Transverse colon (tissue), 4 donors: Measurements from ENCODE around the gene OSBP. TPM values are rescaled to one million over a fixed set of nuclear protein-coding genes. Genes with fewer than 3 reads are reported as not detected.

Experiments
- DNase-seq: peaks from one replicate; pipeline ENCODE4 v3.0.0-alpha.2; 2019
- H3K27ac ChIP-seq, 4 donors: fragments of 200-600 bp; sonication (generic); 2 replicates each; pipeline ENCODE4 v1.5.1; 2016 to 2018; ENCODE audit warnings: inconsistent platforms in 4 of 4
- H3K27me3 ChIP-seq: fragments of 200-600 bp; sonication (generic); 2 replicates; pipeline ENCODE4 v1.5.1; 2017; ENCODE audit warnings: inconsistent platforms
- H3K36me3 ChIP-seq, 4 donors: fragments of 200-600 bp; sonication (generic); 2 replicates each; pipeline ENCODE4 v1.5.1; 2017 to 2019; ENCODE audit warnings: inconsistent platforms in 4 of 4
- H3K4me1 ChIP-seq, 4 donors: fragments of 200-600 bp; sonication (generic); 2 replicates each; pipeline ENCODE4 v1.5.1; 2017 to 2020; ENCODE audit warnings: inconsistent platforms in 4 of 4
- H3K4me3 ChIP-seq, 4 donors: fragments of 200-600 bp; sonication (generic); 1 replicate in 1 of 4; 2 replicates in 3 of 4; pipeline versions ENCODE4 v1.5.1 to v1.6.1; 2017 to 2019; ENCODE audit warnings: inconsistent platforms in 4 of 4
- H3K9me3 ChIP-seq, 2 donors: fragments of 200-600 bp; sonication (generic); 2 replicates each; pipeline ENCODE4 v1.5.1; 2017 to 2019; ENCODE audit warnings: inconsistent platforms in 2 of 2
- EP300 ChIP-seq: sonication (generic); formaldehyde crosslinking; IDR thresholded peaks from one replicate; pipeline ENCODE4 v1.6.1; 2017; ENCODE audit warnings: antibody characterized with exemption, low read depth
- POLR2A ChIP-seq: fragments of 450-650 bp; IDR thresholded peaks from one replicate; pipeline ENCODE4 v1.6.1; 2016; ENCODE audit warnings: antibody characterized with exemption, mild to moderate bottlenecking, moderate library complexity
- POLR2AphosphoS5 ChIP-seq, 3 donors: sonication (generic); formaldehyde crosslinking; IDR thresholded peaks; one replicate each; pipeline ENCODE4 v1.6.1; 2016; ENCODE audit warnings: antibody characterized with exemption in 3 of 3
- WGBS, 2 donors: methylation state at CpG; one replicate each; pipeline ENCODE4 v1.1.5; 2018; ENCODE audit warnings: low coverage in 1 of 2; 5-methylcytosine and 5-hydroxymethylcytosine counted together
- in situ Hi-C, 4 donors: fragments of 200-750 bp; cut with MboI; loops; one replicate each; pipeline versions ENCODE4 v1.15.0 to v1.15.1; 2017; ENCODE audit warnings: low sequenced_read_pairs in 3 of 4, low pct_ligation_motif_present in 1 of 4, low pct_unique_long_range_greater_than_20kb in 1 of 4
- intact Hi-C: fragments of 100-400 bp; cut with DNase I; formaldehyde crosslinking; loops from one replicate; pipeline ENCODE4 v1.15.1; 2023; ENCODE audit warnings: low total_unique reads
- total RNA-seq, 4 donors: library from RNA; depleted of rRNA; stranded (reverse); fragments of >200 nt; gene quantifications; one replicate each; pipeline ENCODE4 v1.1.0, GENCODE V29; 2016
- TF ChIP-seq, protein P1 (sequence below), 5 experiments: fragments of 200-600 bp in 3 of 5; fragments of 450-650 bp in 2 of 5; sonication (generic) in 3 of 5; IDR thresholded peaks; 1 replicate in 2 of 5; 2 replicates in 3 of 5; pipeline ENCODE4 v1.5.1; 2016 to 2017; ENCODE audit warnings: antibody characterized with exemption in 5 of 5, inconsistent platforms in 3 of 5, mild to moderate bottlenecking in 2 of 5, moderate library complexity in 1 of 5

The OSBP gene
- total RNA-seq, 4 donors from 2014 or later: 27.7 to 59.1 (median 47.2) TPM

DNA sequence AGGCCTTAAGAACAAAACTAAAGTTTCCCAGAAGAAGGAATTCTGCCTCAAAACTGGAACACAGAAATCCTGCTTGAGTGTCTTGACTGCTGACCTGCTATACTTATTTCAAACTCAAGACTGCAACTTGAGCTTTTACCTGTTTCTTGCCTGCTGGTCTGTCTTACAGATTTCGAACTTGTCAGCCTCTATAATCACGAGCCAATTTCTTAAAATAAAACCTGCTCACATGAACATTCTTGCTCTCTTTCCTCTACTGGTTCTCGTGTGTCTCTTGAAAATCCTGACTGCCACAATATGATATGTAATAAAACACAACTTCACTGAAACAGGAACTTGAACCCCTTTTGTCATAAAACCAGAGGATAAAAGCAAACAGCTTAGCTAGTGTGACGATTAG lies 39.3 kb upstream of the OSBP start:
- H3K4me3 ChIP-seq: no peak overlapping the region
- H3K27me3 ChIP-seq: no peaks in the 10 kb centered on the region
- H3K9me3 ChIP-seq: no peaks in the 10 kb centered on the region
- TF ChIP-seq POLR2A: no peak
- TF ChIP-seq EP300: no peak
- no peak for TF ChIP-seq POLR2AphosphoS5 (IDR thresholded peaks at IDR 0.05)
- TF ChIP-seq, protein P1, sequence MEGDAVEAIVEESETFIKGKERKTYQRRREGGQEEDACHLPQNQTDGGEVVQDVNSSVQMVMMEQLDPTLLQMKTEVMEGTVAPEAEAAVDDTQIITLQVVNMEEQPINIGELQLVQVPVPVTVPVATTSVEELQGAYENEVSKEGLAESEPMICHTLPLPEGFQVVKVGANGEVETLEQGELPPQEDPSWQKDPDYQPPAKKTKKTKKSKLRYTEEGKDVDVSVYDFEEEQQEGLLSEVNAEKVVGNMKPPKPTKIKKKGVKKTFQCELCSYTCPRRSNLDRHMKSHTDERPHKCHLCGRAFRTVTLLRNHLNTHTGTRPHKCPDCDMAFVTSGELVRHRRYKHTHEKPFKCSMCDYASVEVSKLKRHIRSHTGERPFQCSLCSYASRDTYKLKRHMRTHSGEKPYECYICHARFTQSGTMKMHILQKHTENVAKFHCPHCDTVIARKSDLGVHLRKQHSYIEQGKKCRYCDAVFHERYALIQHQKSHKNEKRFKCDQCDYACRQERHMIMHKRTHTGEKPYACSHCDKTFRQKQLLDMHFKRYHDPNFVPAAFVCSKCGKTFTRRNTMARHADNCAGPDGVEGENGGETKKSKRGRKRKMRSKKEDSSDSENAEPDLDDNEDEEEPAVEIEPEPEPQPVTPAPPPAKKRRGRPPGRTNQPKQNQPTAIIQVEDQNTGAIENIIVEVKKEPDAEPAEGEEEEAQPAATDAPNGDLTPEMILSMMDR (IDR thresholded peaks at IDR 0.05): no peak
- intact Hi-C loops (no loop called here), in situ Hi-C loops (no loop called here)
- H3K4me1 ChIP-seq: no peaks in the 10 kb centered on the region
- peaks cover 0 to 85% (median 43%) of the 10 kb centered on the region in 4 donors for H3K36me3 ChIP-seq
- 69 to 75% methylated on average over 4 of the region's 4 CpGs for WGBS, 2 donors
- no peak overlapping the region for H3K27ac ChIP-seq
- DNase-seq: no peak

DNA sequence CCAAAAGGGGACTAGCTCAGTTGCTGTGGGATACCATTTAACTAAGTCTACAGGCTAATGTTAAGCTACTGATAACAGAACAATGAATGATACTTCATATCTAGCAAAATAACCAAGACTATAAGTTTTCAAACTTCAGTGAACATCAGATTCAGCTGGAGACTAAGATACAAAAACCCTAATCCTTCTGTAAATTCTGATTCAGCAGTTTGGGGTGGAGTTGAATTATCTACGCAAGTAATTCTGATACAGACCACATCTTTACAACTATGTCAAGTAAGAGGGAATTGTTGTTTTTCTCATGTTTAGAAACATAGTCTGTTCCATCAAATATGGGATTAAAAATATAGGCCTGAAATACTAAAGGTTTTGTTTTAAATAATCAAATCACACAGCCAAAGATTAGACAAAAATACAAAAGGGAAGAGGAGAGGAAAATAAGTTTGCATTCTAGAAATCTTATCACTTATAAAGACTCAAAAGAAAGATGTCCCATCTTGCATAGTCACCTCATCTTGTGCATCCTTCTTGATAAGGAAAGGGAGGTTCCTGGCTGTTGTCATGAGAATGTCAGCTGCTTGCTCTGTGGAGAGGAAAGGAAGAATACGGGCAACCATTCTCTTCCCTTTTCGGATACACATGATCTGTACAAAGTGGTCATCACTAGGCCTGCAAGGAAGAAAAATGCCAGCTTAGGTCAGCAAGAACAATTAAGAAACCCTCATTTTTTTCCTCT lies 31.8 kb upstream of the OSBP start:
- Histone ChIP-seq H3K27me3 (no peaks in the 10 kb centered on the region), H3K4me1 (no peaks in the 10 kb centered on the region), H3K4me3 (no peak overlapping the region), H3K27ac (no peak overlapping the region), H3K36me3 (peaks cover 0 to 87% (median 38%) of the 10 kb centered on the region in 4 donors), H3K9me3 (no peaks in the 10 kb centered on the region)
- no peak for DNase-seq
- intact Hi-C loops (no loop called here), in situ Hi-C loops (no loop called here)
- TF ChIP-seq, protein P1 (IDR thresholded peaks at IDR 0.05): no peak
- no peak for TF ChIP-seq EP300
- WGBS, 2 donors: 88 to 89% methylated on average over 3 of the region's 3 CpGs

DNA sequence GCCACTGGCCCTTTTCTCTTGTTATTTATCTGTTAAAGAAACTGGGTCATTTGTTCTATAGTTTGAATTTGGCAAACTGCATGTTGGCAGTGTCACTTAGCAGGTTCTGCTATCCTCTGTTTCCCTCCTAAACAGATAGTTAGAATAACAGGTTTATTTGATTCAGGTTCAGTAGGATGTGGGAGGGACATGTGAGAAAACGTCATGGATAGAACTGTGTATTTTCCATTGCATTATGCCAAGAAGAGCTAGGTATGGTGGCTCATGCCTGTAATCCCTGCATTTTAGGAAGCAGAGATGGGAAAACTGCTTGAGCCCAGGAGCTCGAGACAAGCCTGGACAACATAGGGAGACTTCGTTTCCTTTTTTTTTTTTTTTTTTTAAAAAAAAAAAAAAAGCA lies 29.0 kb upstream of the OSBP start:
- Histone ChIP-seq H3K27me3 (no peaks in the 10 kb centered on the region), H3K4me1 (no peaks in the 10 kb centered on the region), H3K27ac (no peak overlapping the region), H3K36me3 (peaks cover 0 to 88% (median 39%) of the 10 kb centered on the region in 4 donors), H3K4me3 (no peak overlapping the region), H3K9me3 (no peaks in the 10 kb centered on the region)
- in situ Hi-C loops (no loop called here), intact Hi-C loops (no loop called here)
- WGBS, 2 donors: 85 to 94% methylated on average over 2 to 3 of the region's 3 CpGs
- DNase-seq: no peak
- TF ChIP-seq POLR2A (no peak), POLR2AphosphoS5 (IDR thresholded peaks at IDR 0.05) (no peak), EP300 (no peak)
- TF ChIP-seq, protein P1 (IDR thresholded peaks at IDR 0.05): no peak

DNA sequence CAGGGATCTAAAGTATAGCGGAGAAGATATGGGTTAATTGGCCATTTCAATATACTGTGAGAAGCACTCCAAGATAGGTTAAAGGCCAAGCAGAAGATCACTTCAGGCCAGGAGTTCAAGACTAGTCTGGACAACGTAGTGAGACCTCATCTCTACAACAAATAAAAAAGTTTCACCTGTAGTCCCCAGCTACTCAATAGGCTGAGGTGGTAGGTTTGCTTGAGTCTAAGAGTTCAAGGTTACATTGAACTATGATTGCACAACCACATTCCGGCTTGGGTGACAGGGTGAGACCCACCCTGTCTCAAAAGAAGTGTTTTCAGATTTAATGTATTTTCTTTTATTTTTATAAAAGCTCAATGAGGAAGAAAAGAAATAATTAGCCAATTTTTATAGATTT lies 27.8 kb upstream of the OSBP start:
- Histone ChIP-seq H3K9me3 (no peaks in the 10 kb centered on the region), H3K4me1 (no peaks in the 10 kb centered on the region), H3K27me3 (no peaks in the 10 kb centered on the region), H3K4me3 (no peak overlapping the region), H3K36me3 (peaks cover 0 to 88% (median 39%) of the 10 kb centered on the region in 4 donors), H3K27ac (no peak overlapping the region)
- DNase-seq: no peak
- WGBS, 2 donors: 97 to 100% methylated on average over 2 to 3 of the region's 3 CpGs
- in situ Hi-C loops (no loop called here), intact Hi-C loops (no loop called here)
- TF ChIP-seq POLR2AphosphoS5 (IDR thresholded peaks at IDR 0.05): no peak
- TF ChIP-seq, protein P1 (IDR thresholded peaks at IDR 0.05): no peak
- no peak for TF ChIP-seq POLR2A
- no peak for TF ChIP-seq EP300
